Prostate gland (tissue), 2 donors: Measurements from ENCODE around the gene FBXW8. TPM values are rescaled to one million over a fixed set of nuclear protein-coding genes. Genes with fewer than 3 reads are reported as not detected.
A peak's percentile ranks its signal among the peaks of the same experiment; 100 is the strongest.
"Not testable (repeated sequence)": the region's sequence is repeated elsewhere in the genome, so short reads cannot be mapped to it uniquely, and the experiment has no call there.

Experiments used
- DNase-seq: peaks from one replicate; pipeline ENCODE4 v3.0.0-alpha.2; 2019; ENCODE audit warnings: low spot score
- H3K27ac ChIP-seq, 2 donors: fragments of 200-600 bp; sonication (generic); 2 replicates each; pipeline ENCODE4 v1.5.1; 2017 to 2019
- H3K27me3 ChIP-seq: fragments of 200-600 bp; sonication (generic); replicated peaks from 2 replicates; pipeline ENCODE4 v1.5.1; 2019; ENCODE audit not compliant: insufficient read depth
- H3K36me3 ChIP-seq, 2 donors: fragments of 200-600 bp; sonication (generic); 1 replicate in 1 of 2; 2 replicates in 1 of 2; pipeline versions ENCODE4 v1.5.1 to v1.8.1; 2017 to 2019
- H3K4me1 ChIP-seq: fragments of 200-600 bp; sonication (generic); replicated peaks from 2 replicates; pipeline ENCODE4 v1.5.1; 2019
- H3K4me3 ChIP-seq, 2 donors: fragments of 200-600 bp; sonication (generic); 2 replicates each; pipeline ENCODE4 v1.5.1; 2017 to 2019
- H3K9me3 ChIP-seq: fragments of 200-600 bp; sonication (generic); 2 replicates; pipeline ENCODE4 v1.5.1; 2017
- POLR2A ChIP-seq: fragments of 450-650 bp; IDR thresholded peaks from one replicate; pipeline ENCODE4 v1.6.1; 2016; ENCODE audit warnings: antibody characterized with exemption, mild to moderate bottlenecking
- POLR2AphosphoS5 ChIP-seq: sonication (generic); formaldehyde crosslinking; IDR thresholded peaks from one replicate; pipeline ENCODE4 v1.6.1; 2017; ENCODE audit warnings: antibody characterized with exemption
- WGBS: methylation state at CpG from one replicate; pipeline ENCODE4 v1.1.5; 2018; 5-methylcytosine and 5-hydroxymethylcytosine counted together
- intact Hi-C: fragments of 100-400 bp; cut with DNase I; formaldehyde crosslinking; loops from one replicate; pipeline ENCODE4 v1.14.2; 2022
- total RNA-seq, 2 donors: library from RNA; depleted of rRNA; stranded (reverse); fragments of >200 nt; gene quantifications; one replicate each; pipeline ENCODE4 v1.1.0, GENCODE V29; 2016
- TF ChIP-seq, protein P1 (sequence below), 4 experiments: fragments of 200-600 bp in 2 of 4; fragments of 450-650 bp in 2 of 4; sonication (generic) in 2 of 4; IDR thresholded peaks; 1 replicate in 3 of 4; 2 replicates in 1 of 4; pipeline ENCODE4 v1.5.1; 2016 to 2019; ENCODE audit warnings: antibody characterized with exemption in 4 of 4, mild to moderate bottlenecking in 2 of 4, moderate library complexity in 2 of 4

The FBXW8 gene
- total RNA-seq, 2 donors from 2014 or later, result 20.8 to 26.7 TPM

DNA sequence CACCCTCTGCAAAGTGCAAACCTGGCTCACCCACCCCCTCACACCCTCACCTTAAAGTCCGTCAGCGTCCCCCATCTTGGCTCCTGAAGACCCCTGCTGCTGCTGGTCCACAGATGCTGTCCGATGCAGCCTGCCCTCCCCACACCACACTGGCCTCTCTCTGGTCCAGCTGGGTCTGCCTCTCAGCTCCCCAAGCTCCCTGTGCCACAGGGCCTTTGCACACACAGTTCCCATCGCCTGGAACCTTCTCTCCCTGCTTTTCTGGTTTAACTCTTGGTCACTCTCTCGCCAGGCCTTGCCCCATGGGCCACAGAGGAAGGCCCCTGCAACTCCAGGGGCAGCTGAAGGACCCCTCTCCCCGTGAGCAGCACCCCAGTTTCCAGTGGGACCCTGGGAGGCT, 143.5 kb downstream of the FBXW8 start:
- TF ChIP-seq, protein P1, sequence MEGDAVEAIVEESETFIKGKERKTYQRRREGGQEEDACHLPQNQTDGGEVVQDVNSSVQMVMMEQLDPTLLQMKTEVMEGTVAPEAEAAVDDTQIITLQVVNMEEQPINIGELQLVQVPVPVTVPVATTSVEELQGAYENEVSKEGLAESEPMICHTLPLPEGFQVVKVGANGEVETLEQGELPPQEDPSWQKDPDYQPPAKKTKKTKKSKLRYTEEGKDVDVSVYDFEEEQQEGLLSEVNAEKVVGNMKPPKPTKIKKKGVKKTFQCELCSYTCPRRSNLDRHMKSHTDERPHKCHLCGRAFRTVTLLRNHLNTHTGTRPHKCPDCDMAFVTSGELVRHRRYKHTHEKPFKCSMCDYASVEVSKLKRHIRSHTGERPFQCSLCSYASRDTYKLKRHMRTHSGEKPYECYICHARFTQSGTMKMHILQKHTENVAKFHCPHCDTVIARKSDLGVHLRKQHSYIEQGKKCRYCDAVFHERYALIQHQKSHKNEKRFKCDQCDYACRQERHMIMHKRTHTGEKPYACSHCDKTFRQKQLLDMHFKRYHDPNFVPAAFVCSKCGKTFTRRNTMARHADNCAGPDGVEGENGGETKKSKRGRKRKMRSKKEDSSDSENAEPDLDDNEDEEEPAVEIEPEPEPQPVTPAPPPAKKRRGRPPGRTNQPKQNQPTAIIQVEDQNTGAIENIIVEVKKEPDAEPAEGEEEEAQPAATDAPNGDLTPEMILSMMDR (IDR thresholded peaks at IDR 0.05), result no peak
- no peak for TF ChIP-seq POLR2AphosphoS5
- H3K36me3 ChIP-seq, result no peaks in the 10 kb centered on the region
- no peak overlapping the region for H3K27ac ChIP-seq
- H3K4me3 ChIP-seq, result no peak overlapping the region
- 96% methylated on average over 6 of the region's 6 CpGs for WGBS
- H3K27me3 ChIP-seq, result no peaks in the 10 kb centered on the region
- H3K4me1 ChIP-seq, result no peaks in the 10 kb centered on the region
- DNase-seq, result no peak
- intact Hi-C loops, result no loop called here
- no peaks in the 10 kb centered on the region for H3K9me3 ChIP-seq

DNA sequence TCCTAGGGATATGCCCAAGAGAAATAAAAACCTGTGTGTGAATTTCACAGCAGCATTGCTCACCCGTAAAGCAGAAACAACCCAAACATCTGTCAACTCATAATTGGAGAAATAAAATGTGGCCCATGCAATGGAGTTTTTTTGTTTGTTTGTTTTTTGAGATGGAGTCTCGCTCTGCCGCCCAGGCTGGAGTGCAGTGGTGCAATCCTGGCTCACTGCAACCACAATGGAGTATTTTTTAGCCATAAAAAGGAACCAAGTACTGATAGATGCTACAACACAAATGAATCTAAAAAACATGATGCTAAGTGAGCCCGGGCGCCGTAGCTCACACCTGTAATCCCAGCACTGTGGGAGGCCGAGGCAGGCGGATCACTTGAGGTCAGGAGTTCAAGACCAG, 146.9 kb downstream of the FBXW8 start:
- H3K27ac ChIP-seq, intact Hi-C loops, H3K27me3 ChIP-seq, H3K9me3 ChIP-seq, H3K36me3 ChIP-seq, H3K4me1 ChIP-seq, H3K4me3 ChIP-seq, DNase-seq: not testable (repeated sequence)
- 93% methylated on average over 8 of the region's 8 CpGs for WGBS

DNA sequence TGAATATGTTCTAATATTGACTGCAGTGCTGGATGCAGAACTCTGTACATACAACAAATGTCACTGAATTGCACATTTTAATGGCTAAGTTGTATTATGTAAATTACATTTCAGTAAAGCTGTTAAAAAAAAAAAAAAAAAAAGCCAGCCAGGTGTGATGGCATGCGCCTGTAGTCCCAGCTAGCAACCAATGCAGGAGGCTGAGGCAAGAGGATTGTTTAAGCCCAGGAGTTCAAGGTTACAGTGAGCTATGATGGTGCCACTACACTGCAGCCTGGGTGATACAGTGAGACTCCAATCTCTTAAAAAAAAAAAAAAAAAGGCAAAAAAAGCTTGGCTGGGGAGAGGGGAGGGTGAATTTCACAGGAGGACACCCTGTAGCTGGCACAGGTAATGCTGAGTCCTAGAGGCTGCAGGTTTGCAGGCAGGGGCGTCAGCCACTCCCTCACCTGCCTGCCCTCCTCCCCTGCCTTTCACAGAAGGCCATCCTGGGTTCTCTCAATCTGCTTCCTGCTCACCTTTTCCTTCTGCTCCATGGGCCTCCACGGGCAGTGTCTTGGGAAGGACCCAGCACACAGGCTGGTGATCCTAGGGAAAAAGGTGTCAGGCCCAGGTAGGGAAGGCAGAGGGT, 147.8 kb downstream of the FBXW8 start:
- WGBS, result 79% methylated on average over 3 of the region's 3 CpGs
- H3K4me1 ChIP-seq, result peaks cover 11% of the 10 kb centered on the region

DNA sequence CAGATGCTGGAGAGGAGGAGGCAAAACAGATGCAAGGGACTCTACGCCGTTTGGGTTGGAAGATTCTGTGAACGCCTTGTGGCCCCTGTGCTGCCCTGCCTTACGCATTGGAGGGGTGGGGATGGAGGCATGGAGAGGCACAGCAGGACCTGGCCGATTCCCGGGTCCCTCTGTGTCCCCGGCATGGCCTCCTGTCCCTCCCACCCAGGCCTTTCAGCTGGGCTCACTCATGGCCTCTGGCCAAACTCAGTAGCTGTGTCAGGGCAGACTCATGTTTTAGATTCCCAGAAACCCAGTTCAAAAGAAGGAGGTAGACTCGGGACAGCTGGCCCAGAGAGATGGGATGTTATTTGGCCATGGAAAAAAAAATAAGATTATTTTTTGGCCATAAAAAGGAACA, 148.4 kb downstream of the FBXW8 start:
- Histone ChIP-seq H3K9me3 (no peaks in the 10 kb centered on the region), H3K4me1 (peaks cover 11% of the 10 kb centered on the region), H3K27me3 (no peaks in the 10 kb centered on the region), H3K27ac (no peak overlapping the region), H3K4me3 (no peak overlapping the region), H3K36me3 (no peaks in the 10 kb centered on the region)
- no peak for DNase-seq
- TF ChIP-seq, protein P1 (IDR thresholded peaks at IDR 0.05), result no peak
- no peak for TF ChIP-seq POLR2A
- intact Hi-C loops, result no loop called here
- 57% methylated on average over 8 of the region's 8 CpGs for WGBS

More for the DNA sequence above, 147.8 kb downstream of the FBXW8 start:
- intact Hi-C loops, result no loop called here
- Histone ChIP-seq H3K27me3 (no peaks in the 10 kb centered on the region), H3K9me3 (no peaks in the 10 kb centered on the region), H3K27ac (no peak overlapping the region), H3K4me3 (no peak overlapping the region), H3K36me3 (no peaks in the 10 kb centered on the region)
- DNase-seq, result no peak
- no peak for TF ChIP-seq POLR2AphosphoS5
- TF ChIP-seq POLR2A, result no peak
- TF ChIP-seq, protein P1 (IDR thresholded peaks at IDR 0.05), result no peak

DNA sequence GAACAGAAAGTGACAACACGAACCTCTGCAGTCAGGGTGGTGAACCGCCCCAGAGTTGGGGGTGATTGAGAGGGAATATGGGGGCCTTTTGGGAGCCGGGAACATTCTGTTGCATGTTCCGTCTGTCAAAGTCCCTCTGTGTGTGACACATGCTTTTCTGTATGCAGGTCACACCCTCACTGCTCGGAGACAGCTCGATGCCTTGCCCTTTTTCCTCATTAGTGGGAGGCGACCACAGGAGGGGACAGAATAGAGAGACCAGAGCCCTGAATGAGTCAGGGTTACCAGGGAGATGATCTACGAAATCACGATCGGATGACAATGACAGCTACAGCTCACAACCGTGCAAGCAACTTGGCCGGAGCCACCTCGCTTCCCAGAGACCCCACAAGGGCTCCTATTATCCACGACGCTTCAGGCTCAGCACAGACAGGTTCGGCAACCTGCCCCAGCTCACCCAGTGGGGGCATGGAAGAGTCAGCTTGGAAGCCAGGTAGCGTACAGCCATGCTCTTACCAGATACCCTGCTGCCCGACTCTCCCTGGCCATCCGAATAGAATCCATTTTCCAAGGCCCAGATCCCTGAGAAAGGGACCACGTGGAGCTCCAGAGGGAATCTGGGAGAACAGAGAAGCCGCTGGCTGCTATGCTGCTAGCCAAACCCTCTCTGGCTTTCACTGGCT, 149.6 kb downstream of the FBXW8 start:
- Histone ChIP-seq H3K27me3 (no peaks in the 10 kb centered on the region), H3K4me3 (no peak overlapping the region), H3K9me3 (no peaks in the 10 kb centered on the region), H3K4me1 (peaks cover 11% of the 10 kb centered on the region), H3K27ac (peak overlapping the region in 1 of 2 donors; percentile 36), H3K36me3 (no peaks in the 10 kb centered on the region)
- DNase-seq, result no peak
- 58% methylated on average over 19 of the region's 21 CpGs for WGBS
- TF ChIP-seq, protein P1 (IDR thresholded peaks at IDR 0.05), result no peak
- no peak for TF ChIP-seq POLR2A
- no peak for TF ChIP-seq POLR2AphosphoS5
- intact Hi-C loops, result no loop called here
